Vagina (tissue), 2 donors: ENCODE data around the gene PHF3. TPM values are rescaled to one million over a fixed set of nuclear protein-coding genes. Genes with fewer than 3 reads are reported as not detected.

ENCODE experiments used
- DNase-seq, 2 donors: peaks; one replicate each; pipeline ENCODE4 v3.0.0-alpha.2; 2017; ENCODE audit errors: extremely low spot score in 2 of 2
- H3K27ac ChIP-seq: fragments of 200-600 bp; sonication (generic); one replicate; pipeline ENCODE4 v1.5.1; 2019
- H3K27me3 ChIP-seq: fragments of 200-600 bp; sonication (generic); one replicate; pipeline ENCODE4 v1.5.1; 2019
- H3K36me3 ChIP-seq, 2 donors: fragments of 200-600 bp; sonication (generic); one replicate each; pipeline ENCODE4 v1.5.1; 2017 to 2019
- H3K4me1 ChIP-seq: fragments of 200-600 bp; sonication (generic); one replicate; pipeline ENCODE4 v1.5.1; 2019
- H3K4me3 ChIP-seq, 2 donors: fragments of 200-600 bp; sonication (generic); 1 replicate in 1 of 2; 2 replicates in 1 of 2; pipeline ENCODE4 v1.5.1; 2016 to 2019
- H3K9me3 ChIP-seq: fragments of 200-600 bp; sonication (generic); one replicate; pipeline ENCODE4 v1.5.1; 2019
- POLR2A ChIP-seq, 2 donors: fragments of 450-650 bp; IDR thresholded peaks; one replicate each; pipeline ENCODE4 v1.6.1; 2017; ENCODE audit warnings: antibody characterized with exemption in 2 of 2, mild to moderate bottlenecking in 2 of 2, moderate library complexity in 2 of 2
- POLR2AphosphoS5 ChIP-seq, 2 donors: sonication (generic); formaldehyde crosslinking; IDR thresholded peaks; one replicate each; pipeline ENCODE4 v1.9.0; 2017; ENCODE audit warnings: antibody characterized with exemption in 2 of 2, mild to moderate bottlenecking in 2 of 2, low read depth in 1 of 2; ENCODE audit not compliant: insufficient read depth in 1 of 2
- intact Hi-C: fragments of 100-400 bp; cut with DNase I; formaldehyde crosslinking; loops from one replicate; pipeline ENCODE4 v1.15.1; 2023
- total RNA-seq: library from RNA; depleted of rRNA; stranded (reverse); fragments of >200 nt; gene quantifications from one replicate; pipeline ENCODE4 v1.2.3, GENCODE V29; 2016
- TF ChIP-seq, protein P1 (sequence below), 3 experiments: fragments of 450-650 bp in 2 of 3; fragments of 200-600 bp in 1 of 3; sonication (generic) in 1 of 3; IDR thresholded peaks; one replicate each; pipeline ENCODE4 v1.5.1; 2017 to 2019; ENCODE audit warnings: antibody characterized with exemption in 3 of 3, mild to moderate bottlenecking in 2 of 3, moderate library complexity in 2 of 3

Gene PHF3
- total RNA-seq, 1 donor from 2014 or later = 58.7 TPM

DNA sequence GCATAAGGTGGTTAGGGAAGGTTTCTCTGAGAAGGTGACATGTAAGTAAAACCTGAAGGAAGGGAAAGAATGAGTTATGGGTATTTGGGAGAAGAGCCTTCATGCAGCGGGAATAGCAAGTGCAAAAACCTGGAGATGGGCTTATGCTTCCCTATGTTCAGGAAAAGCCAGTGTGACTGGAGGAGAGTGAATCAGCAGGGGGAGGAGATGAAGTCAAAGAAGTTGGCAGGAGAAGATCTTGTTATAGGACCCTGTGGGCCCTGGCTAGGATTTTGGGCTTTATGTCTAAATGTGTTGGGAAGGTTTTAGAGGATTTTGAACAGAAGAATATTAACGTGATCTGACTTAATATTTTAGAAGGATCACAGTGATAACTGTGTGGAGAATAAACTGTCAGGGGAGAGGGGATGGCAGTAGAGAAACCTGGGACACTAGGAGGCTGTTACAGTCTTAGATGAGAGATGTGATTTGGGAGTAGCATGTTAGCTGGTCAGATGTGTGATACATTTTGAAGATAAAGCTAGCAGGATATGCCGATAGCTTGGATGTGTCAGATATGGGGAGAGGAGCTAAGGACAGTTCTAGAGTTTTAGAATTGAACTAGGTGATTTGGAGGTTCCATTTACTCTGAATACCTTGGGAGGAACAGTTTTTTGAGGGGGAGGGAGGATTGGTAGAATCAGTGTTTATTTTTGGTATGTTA, 41.0 kb downstream of the PHF3 start:
- no peak overlapping the region for H3K4me3 ChIP-seq
- no peaks in the 10 kb centered on the region for H3K9me3 ChIP-seq
- H3K27ac ChIP-seq = no peak overlapping the region
- no peak for DNase-seq
- TF ChIP-seq, protein P1, sequence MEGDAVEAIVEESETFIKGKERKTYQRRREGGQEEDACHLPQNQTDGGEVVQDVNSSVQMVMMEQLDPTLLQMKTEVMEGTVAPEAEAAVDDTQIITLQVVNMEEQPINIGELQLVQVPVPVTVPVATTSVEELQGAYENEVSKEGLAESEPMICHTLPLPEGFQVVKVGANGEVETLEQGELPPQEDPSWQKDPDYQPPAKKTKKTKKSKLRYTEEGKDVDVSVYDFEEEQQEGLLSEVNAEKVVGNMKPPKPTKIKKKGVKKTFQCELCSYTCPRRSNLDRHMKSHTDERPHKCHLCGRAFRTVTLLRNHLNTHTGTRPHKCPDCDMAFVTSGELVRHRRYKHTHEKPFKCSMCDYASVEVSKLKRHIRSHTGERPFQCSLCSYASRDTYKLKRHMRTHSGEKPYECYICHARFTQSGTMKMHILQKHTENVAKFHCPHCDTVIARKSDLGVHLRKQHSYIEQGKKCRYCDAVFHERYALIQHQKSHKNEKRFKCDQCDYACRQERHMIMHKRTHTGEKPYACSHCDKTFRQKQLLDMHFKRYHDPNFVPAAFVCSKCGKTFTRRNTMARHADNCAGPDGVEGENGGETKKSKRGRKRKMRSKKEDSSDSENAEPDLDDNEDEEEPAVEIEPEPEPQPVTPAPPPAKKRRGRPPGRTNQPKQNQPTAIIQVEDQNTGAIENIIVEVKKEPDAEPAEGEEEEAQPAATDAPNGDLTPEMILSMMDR (IDR thresholded peaks at IDR 0.05) = no peak
- no peak for TF ChIP-seq POLR2A (IDR thresholded peaks at IDR 0.05)
- TF ChIP-seq POLR2AphosphoS5 (IDR thresholded peaks at IDR 0.05; ENCODE audit: insufficient read depth in 1 of 2, low read depth in 1 of 2) = no peak
- H3K27me3 ChIP-seq = no peaks in the 10 kb centered on the region
- intact Hi-C loops = no loop called here
- H3K36me3 ChIP-seq = peaks cover 0 to 4% of the 10 kb centered on the region in 2 donors
- H3K4me1 ChIP-seq = peaks cover 36% of the 10 kb centered on the region

DNA sequence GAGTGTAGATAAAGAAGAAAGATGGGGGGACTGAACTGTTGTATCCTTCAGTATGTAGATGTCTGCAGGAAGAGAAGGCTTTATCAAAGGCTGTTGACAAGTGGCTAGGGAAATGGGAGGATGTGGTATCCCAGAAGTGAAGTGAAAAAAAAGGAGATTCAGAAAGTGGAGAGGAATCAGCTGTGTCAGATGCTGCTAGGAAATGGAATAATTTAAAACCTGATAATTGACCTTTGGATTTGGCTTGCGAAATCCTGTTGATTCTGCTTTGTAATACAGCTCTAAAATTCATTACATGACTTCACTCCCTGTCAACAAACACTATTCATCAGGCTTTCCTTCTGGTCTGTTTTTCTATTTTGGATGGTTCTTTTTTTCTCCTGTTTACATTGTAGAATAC, 41.7 kb downstream of the PHF3 start:
- no peak for TF ChIP-seq POLR2AphosphoS5 (IDR thresholded peaks at IDR 0.05; ENCODE audit: insufficient read depth in 1 of 2, low read depth in 1 of 2)
- TF ChIP-seq, protein P1 (IDR thresholded peaks at IDR 0.05) = no peak
- TF ChIP-seq POLR2A (IDR thresholded peaks at IDR 0.05) = no peak
- DNase-seq = no peak
- intact Hi-C loops = no loop called here
- Histone ChIP-seq H3K27ac (no peak overlapping the region), H3K27me3 (no peaks in the 10 kb centered on the region), H3K36me3 (peaks cover 0 to 4% of the 10 kb centered on the region in 2 donors), H3K4me3 (no peak overlapping the region), H3K4me1 (peaks cover 36% of the 10 kb centered on the region), H3K9me3 (no peaks in the 10 kb centered on the region)

DNA sequence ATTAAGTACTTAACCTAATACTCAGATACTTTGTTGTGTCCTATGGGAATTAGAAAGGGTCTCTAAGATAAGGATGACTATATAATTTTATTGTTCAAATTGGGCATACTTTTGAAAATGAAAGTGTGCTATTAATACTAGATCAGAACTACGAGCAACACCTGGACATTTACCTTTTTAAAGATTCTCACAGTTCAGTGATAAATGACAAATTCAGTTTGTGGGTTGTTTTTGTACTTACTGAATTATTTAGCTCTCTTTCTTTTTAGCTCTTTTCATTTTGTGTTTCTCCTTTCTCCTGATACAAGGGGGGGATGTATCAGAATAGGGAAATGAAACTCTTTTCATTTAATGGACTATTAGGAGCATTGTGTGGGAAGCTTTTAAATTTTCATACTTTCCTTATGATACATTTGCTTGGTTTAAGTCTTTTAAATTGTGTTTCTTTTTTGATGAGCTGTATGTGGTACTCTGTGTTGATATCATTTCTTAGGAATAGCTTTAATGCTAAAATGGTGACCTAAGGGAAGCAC, 47.5 kb downstream of the PHF3 start:
- Histone ChIP-seq H3K27me3 (no peaks in the 10 kb centered on the region), H3K27ac (no peak overlapping the region), H3K9me3 (no peaks in the 10 kb centered on the region), H3K36me3 (peaks cover 0 to 11% of the 10 kb centered on the region in 2 donors), H3K4me1 (no peaks in the 10 kb centered on the region), H3K4me3 (no peak overlapping the region)
- DNase-seq = no peak
- TF ChIP-seq, protein P1 (IDR thresholded peaks at IDR 0.05) = no peak
- TF ChIP-seq POLR2AphosphoS5 (IDR thresholded peaks at IDR 0.05; ENCODE audit: insufficient read depth in 1 of 2, low read depth in 1 of 2) = no peak
- no peak for TF ChIP-seq POLR2A (IDR thresholded peaks at IDR 0.05)
- intact Hi-C loops = no loop called here

DNA sequence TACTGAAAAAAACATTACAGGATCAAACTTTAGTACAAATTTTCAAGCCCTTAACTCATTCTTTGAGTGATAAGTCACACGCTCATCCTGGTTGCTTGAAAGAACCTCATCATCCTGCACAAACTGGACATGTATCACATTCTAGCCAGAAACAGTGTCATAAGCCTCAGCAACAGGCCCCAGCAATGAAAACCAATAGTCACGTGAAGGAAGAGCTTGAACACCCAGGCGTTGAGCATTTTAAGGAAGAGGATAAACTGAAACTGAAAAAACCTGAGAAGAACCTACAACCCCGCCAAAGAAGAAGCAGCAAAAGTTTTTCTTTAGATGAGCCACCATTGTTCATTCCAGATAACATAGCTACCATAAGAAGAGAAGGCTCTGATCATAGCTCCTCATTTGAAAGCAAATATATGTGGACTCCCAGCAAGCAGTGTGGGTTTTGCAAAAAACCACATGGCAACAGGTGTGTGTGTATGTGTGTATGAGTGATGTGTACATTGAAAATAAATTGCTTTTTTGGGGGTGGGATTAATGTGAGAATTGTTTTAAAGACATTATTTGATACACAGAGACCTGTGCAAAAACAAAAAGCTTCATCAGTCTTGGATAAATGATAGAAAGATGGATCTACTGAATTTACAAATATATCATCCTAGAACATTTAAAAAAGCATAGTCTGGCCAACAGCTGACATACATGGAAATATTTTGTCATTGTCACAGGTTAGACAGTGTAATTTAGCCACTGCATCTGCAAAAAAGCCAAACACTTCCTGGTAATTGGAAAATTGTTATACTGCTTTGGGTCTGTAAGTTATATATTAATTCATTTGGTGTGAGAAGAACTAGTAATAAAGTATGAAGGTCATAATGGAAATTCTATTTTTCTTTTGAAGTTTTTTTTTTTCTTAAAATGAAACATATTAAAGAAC, 50.1 kb downstream of the PHF3 start:
- no peak for TF ChIP-seq POLR2A (IDR thresholded peaks at IDR 0.05)
- no peak for TF ChIP-seq POLR2AphosphoS5 (IDR thresholded peaks at IDR 0.05; ENCODE audit: insufficient read depth in 1 of 2, low read depth in 1 of 2)
- TF ChIP-seq, protein P1 (IDR thresholded peaks at IDR 0.05) = no peak
- intact Hi-C loops = no loop called here

More for the DNA sequence above, 50.1 kb downstream of the PHF3 start:
- Histone ChIP-seq H3K4me3 (no peak overlapping the region), H3K27ac (no peak overlapping the region), H3K9me3 (no peaks in the 10 kb centered on the region), H3K36me3 (peaks cover 0 to 7% of the 10 kb centered on the region in 2 donors), H3K27me3 (no peaks in the 10 kb centered on the region), H3K4me1 (no peaks in the 10 kb centered on the region)
- DNase-seq = no peak
